Measurements from ENCODE around the gene TNFRSF19.
"Not testable (repeated sequence)": the region's sequence is repeated elsewhere in the genome, so short reads cannot be mapped to it uniquely, and the experiment has no call there.

DNA sequence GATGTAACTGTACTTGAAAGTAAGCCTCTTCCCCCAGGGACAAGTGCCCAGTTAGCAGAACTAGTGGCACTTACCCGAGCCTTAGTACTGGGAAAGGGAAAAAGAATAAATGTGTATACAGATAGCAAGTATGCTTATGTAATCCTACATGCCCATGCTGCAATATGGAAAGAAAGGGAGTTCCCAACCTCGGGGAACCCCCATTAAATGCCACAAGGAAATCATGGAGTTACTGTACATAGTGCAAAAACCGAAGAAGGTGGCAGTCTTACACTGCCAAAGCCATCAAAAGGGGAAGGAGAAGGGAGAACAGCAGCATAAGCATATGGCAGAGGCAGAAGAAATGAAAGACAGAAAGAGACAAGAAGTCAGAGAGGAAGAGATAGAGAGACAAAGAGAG lies 40.3 kb upstream of the TNFRSF19 start:
- TF ChIP-seq, protein P1, sequence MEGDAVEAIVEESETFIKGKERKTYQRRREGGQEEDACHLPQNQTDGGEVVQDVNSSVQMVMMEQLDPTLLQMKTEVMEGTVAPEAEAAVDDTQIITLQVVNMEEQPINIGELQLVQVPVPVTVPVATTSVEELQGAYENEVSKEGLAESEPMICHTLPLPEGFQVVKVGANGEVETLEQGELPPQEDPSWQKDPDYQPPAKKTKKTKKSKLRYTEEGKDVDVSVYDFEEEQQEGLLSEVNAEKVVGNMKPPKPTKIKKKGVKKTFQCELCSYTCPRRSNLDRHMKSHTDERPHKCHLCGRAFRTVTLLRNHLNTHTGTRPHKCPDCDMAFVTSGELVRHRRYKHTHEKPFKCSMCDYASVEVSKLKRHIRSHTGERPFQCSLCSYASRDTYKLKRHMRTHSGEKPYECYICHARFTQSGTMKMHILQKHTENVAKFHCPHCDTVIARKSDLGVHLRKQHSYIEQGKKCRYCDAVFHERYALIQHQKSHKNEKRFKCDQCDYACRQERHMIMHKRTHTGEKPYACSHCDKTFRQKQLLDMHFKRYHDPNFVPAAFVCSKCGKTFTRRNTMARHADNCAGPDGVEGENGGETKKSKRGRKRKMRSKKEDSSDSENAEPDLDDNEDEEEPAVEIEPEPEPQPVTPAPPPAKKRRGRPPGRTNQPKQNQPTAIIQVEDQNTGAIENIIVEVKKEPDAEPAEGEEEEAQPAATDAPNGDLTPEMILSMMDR (IDR thresholded peaks at IDR 0.05) = not testable (repeated sequence)
- not testable (repeated sequence) for TF ChIP-seq POLR2A (IDR thresholded peaks at IDR 0.05)

Data from stomach (tissue), 4 donors.